CD4-positive, alpha-beta T cell (primary cell): Measurements from ENCODE around the gene PTPN23. TPM values are rescaled to one million over a fixed set of nuclear protein-coding genes. Genes with fewer than 3 reads are reported as not detected.
A peak's percentile ranks its signal among the peaks of the same experiment; 100 is the strongest.

Experiments
- ATAC-seq: fragments of 200-7000 bp; cut with Tn5 transposase; one replicate; pipeline ENCODE4 v1.10.0; 2022; ENCODE audit warnings: mild to moderate bottlenecking; ENCODE audit not compliant: poor library complexity
- CTCF ChIA-PET: fragments of 350-600 bp; sonication (Branson Sonifier 250); formaldehyde crosslinking; loops from one replicate; lab custom pipeline; 2021; ENCODE audit warnings: antibody characterized with exemption, inconsistent platforms; lab: Charles Lee
- POLR2A ChIA-PET: fragments of 350-600 bp; sonication (Branson Sonifier 250); formaldehyde crosslinking; loops from one replicate; lab custom pipeline; 2021; ENCODE audit warnings: antibody characterized with exemption, inconsistent platforms; lab: Charles Lee
- DNase-seq, 14 experiments: peaks; one replicate each; pipeline ENCODE4 v3.0.0-alpha.2; 2013 to 2020; ENCODE audit warnings: mixed read lengths in 2 of 14
- H3K27ac ChIP-seq, 2 donors: one replicate each; pipeline versions ENCODE4 v1.5.1 to v1.7.0; 2013; ENCODE audit warnings: low read length in 2 of 2, low read depth in 1 of 2, mild to moderate bottlenecking in 1 of 2
- H3K27me3 ChIP-seq, 2 experiments: 1 replicate in 1 of 2; 2 replicates in 1 of 2; pipeline versions ENCODE4 v1.6.1 to v1.7.0; 2013; ENCODE audit warnings: low read length in 2 of 2, control low read depth in 1 of 2, mild to moderate bottlenecking in 1 of 2, moderate library complexity in 1 of 2; ENCODE audit not compliant: insufficient read depth in 2 of 2, control insufficient read depth in 1 of 2
- H3K36me3 ChIP-seq: one replicate; pipeline ENCODE4 v1.6.1; 2013; ENCODE audit warnings: low read length, control low read depth; ENCODE audit not compliant: insufficient read depth
- H3K4me1 ChIP-seq: one replicate; pipeline ENCODE4 v1.6.1; 2013; ENCODE audit warnings: low read length, control low read depth; ENCODE audit not compliant: insufficient read depth
- H3K4me3 ChIP-seq: one replicate; pipeline ENCODE4 v1.5.1; 2013; ENCODE audit warnings: mild to moderate bottlenecking, low read length, moderate library complexity
- H3K9me3 ChIP-seq, 2 experiments: 1 replicate in 1 of 2; 2 replicates in 1 of 2; pipeline versions ENCODE4 v1.6.1 to v1.7.0; 2013; ENCODE audit warnings: low read length in 2 of 2, mild to moderate bottlenecking in 2 of 2, control low read depth in 1 of 2, moderate library complexity in 1 of 2; ENCODE audit not compliant: control insufficient read depth in 1 of 2, insufficient read depth in 1 of 2
- H3K27ac Mint-ChIP-seq: one replicate; pipeline ENCODE4 v1.8.0; 2020; ENCODE audit warnings: mixed read lengths
- H3K27me3 Mint-ChIP-seq: one replicate; pipeline ENCODE4 v1.8.0; 2021; ENCODE audit warnings: mixed read lengths
- H3K36me3 Mint-ChIP-seq: one replicate; pipeline ENCODE4 v1.8.0; 2021; ENCODE audit warnings: low read depth, mixed read lengths
- H3K4me1 Mint-ChIP-seq: one replicate; pipeline ENCODE4 v1.8.0; 2021; ENCODE audit warnings: low read depth, mixed read lengths
- H3K4me3 Mint-ChIP-seq: one replicate; pipeline ENCODE4 v1.8.0; 2020; ENCODE audit warnings: mild to moderate bottlenecking, mixed read lengths
- H3K9me3 Mint-ChIP-seq: one replicate; pipeline ENCODE4 v1.8.0; 2020; ENCODE audit warnings: mixed read lengths
- CTCF ChIP-seq: fragments of 200-600 bp; IDR thresholded peaks from one replicate; pipeline ENCODE4 v1.8.0; 2022; ENCODE audit warnings: antibody characterized with exemption, mild to moderate bottlenecking
- intact Hi-C, 2 experiments: fragments of 100-400 bp; cut with DNase I in 1 of 2; cut with micrococcal nuclease in 1 of 2; formaldehyde crosslinking; loops; one replicate each; pipeline versions ENCODE4 v1.15.1 to v1.9.0; 2023 to 2025; cut with DNase I, micrococcal nuclease
- total RNA-seq, 174 experiments: library from RNA in 2 of 174; stranded (reverse) in 2 of 174; gene quantifications; one replicate each; pipeline ENCODE4 v1.2.3 and lab custom pipeline; 2021 to 2026

PTPN23 gene
- total RNA-seq, 2 experiments from 2014 or later: 27.3 to 35.7 TPM

GRCh38 chr3:47441796-47442551 lies 61.2 kb downstream of the PTPN23 start:
- H3K9me3 Mint-ChIP-seq: no peaks in the 10 kb centered on the region
- no peaks in the 10 kb centered on the region for H3K27me3 Mint-ChIP-seq
- Histone ChIP-seq H3K4me1 (peaks cover 3% of the 10 kb centered on the region), H3K27me3 (no peaks in the 10 kb centered on the region), H3K4me3 (no peak overlapping the region), H3K9me3 (no peaks in the 10 kb centered on the region), H3K27ac (no peak overlapping the region), H3K36me3 (peaks cover 36% of the 10 kb centered on the region)
- H3K4me1 Mint-ChIP-seq: peaks cover 12% of the 10 kb centered on the region
- H3K36me3 Mint-ChIP-seq: peaks cover 60% of the 10 kb centered on the region
- no peak overlapping the region for H3K4me3 Mint-ChIP-seq
- intact Hi-C loops: loop anchor here in 1 of 2 experiments (5.0 kb wide), 1 partner anchor 35 kb away; the partner anchor contains the start of gene SCAP
- peak overlapping the region; percentile 20 for H3K27ac Mint-ChIP-seq
- ChIA-PET POLR2A (no interaction called here), CTCF (interaction anchor here (1.5 to 1.9 kb wide), 2 partner anchors 21 to 34 kb away, joined by 5 to 7 read pairs; partner anchors contain the start of gene SCAP)
- ATAC-seq (no peak), DNase-seq (no peak)
- no peak for TF ChIP-seq CTCF

- no peak for DNase-seq
- peaks cover 3% of the 10 kb centered on the region for H3K4me1 ChIP-seq
- Mint-ChIP-seq H3K4me3 (no peak overlapping the region), H3K27ac (peak overlapping the region; percentile 53), H3K27me3 (no peaks in the 10 kb centered on the region), H3K4me1 (peaks cover 19% of the 10 kb centered on the region), H3K9me3 (no peaks in the 10 kb centered on the region), H3K36me3 (peaks cover 50% of the 10 kb centered on the region)
- H3K27me3 ChIP-seq: no peaks in the 10 kb centered on the region
- ATAC-seq: no peak
- peaks cover 36% of the 10 kb centered on the region for H3K36me3 ChIP-seq
- CTCF ChIA-PET: interaction anchor here (1.1 kb wide), 1 partner anchor 23 kb away, joined by 3 read pairs; no protein-coding TSS in a partner anchor
- TF ChIP-seq CTCF: no peak
- POLR2A ChIA-PET: no interaction called here
- intact Hi-C loops: loop anchor here in 1 of 2 experiments (5.0 kb wide), 1 partner anchor 34 kb away; the partner anchor contains the start of gene SCAP
- no peaks in the 10 kb centered on the region for H3K9me3 ChIP-seq
- no peak overlapping the region for H3K27ac ChIP-seq
- H3K4me3 ChIP-seq: no peak overlapping the region
Observed at GRCh38 chr3:47443611-47443995, 62.8 kb downstream of the PTPN23 start.

- ChIA-PET POLR2A (no interaction called here), CTCF (no interaction called here)
- Histone ChIP-seq H3K9me3 (no peaks in the 10 kb centered on the region), H3K36me3 (peaks cover 32% of the 10 kb centered on the region), H3K27ac (no peak overlapping the region), H3K4me3 (no peak overlapping the region), H3K27me3 (no peaks in the 10 kb centered on the region), H3K4me1 (peaks cover 3% of the 10 kb centered on the region)
- Mint-ChIP-seq H3K27me3 (no peaks in the 10 kb centered on the region), H3K9me3 (no peaks in the 10 kb centered on the region), H3K36me3 (peaks cover 49% of the 10 kb centered on the region), H3K4me1 (peaks cover 22% of the 10 kb centered on the region), H3K4me3 (no peak overlapping the region), H3K27ac (peak overlapping the region; percentile 53)
- TF ChIP-seq CTCF: no peak
- ATAC-seq (no peak), DNase-seq (no peak)
- intact Hi-C loops: loop anchor here in 1 of 2 experiments (5.0 kb wide), 1 partner anchor 33 kb away; the partner anchor contains the start of gene SCAP
Observed at GRCh38 chr3:47444103-47444502, 63.3 kb downstream of the PTPN23 start.
